ENCODE results near the gene ZMPSTE24.

ZMPSTE24 gene

DNA sequence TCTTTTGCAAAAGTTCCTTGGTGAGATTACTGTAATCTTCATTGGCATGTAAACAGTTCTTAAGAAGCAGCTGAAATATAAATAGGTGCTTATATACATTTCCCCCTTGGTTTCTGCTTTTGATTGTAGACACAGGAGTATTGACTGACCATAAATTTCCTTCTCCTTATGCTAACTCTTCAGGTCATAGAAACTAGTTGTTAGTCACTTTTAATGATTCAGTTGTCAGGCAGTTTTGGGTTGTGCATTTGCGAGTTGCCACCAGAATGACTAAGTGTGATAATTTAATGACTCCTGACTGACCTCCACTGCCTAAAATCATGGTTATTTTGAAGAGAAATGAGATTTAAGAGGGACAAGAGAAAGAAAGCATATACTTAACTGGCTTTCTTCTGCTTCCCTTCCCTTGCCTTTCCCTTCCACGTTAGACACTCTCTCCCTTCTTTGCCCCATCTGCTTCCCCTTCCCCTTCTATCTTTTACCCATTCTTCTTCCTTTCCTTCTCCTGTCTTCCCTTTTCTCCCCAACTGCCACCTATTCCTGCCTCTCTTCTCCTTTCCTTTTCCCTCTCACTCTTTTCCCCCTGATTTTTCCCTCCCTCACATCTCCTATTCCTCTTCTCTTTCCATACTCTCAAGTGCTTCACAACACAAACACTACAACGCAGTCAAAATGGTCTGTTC lies 12.3 kb downstream of the ZMPSTE24 start:
- H3K4me2 ChIP-seq (ENCODE audit: low read length): no peak overlapping the region
- no peaks in the 10 kb centered on the region for H3K79me2 ChIP-seq (ENCODE audit: control insufficient read depth, insufficient read depth, low read length, poor library complexity)
- H2BK5ac ChIP-seq (ENCODE audit: low read depth, low read length, poor library complexity): no peak overlapping the region
- no peak overlapping the region for H3K9ac ChIP-seq (ENCODE audit: low read length)
- H3K18ac ChIP-seq (ENCODE audit: low read length): no peak overlapping the region
- no CpG with 5 or more reads among the region's 3 CpGs for WGBS (ENCODE audit: extremely low coverage, insufficient coverage, insufficient read length)
- no peak overlapping the region for H3K4ac ChIP-seq (ENCODE audit: low read depth, low read length)
- DNase-seq: no peak
- H3K4me3 ChIP-seq (ENCODE audit: low read depth, low read length): no peak overlapping the region
- no peaks in the 10 kb centered on the region for H3K27me3 ChIP-seq (ENCODE audit: insufficient read depth, low read length)
- H3K79me1 ChIP-seq (ENCODE audit: low read length): no peaks in the 10 kb centered on the region
- no peaks in the 10 kb centered on the region for H3K9me3 ChIP-seq (ENCODE audit: insufficient read depth, low read depth, low read length)
- H4K12ac ChIP-seq (ENCODE audit: low read depth, low read length): no peak overlapping the region
- no peak overlapping the region for H2AK5ac ChIP-seq (ENCODE audit: low read length)
- H2BK120ac ChIP-seq (ENCODE audit: insufficient read depth, low read length, poor library complexity): no peak overlapping the region
- H3K36me3 ChIP-seq (ENCODE audit: control insufficient read depth in 1 of 2, insufficient read depth in 2 of 2, low read length in 2 of 2): peaks cover 19 to 28% of the 10 kb centered on the region in 2 experiments
- no peak overlapping the region for H3K14ac ChIP-seq (ENCODE audit: low read length)
- H3K4me1 ChIP-seq (ENCODE audit: control insufficient read depth in 1 of 2, insufficient read depth in 2 of 2, low read length in 2 of 2): no peaks in the 10 kb centered on the region
- no peak overlapping the region for H4K8ac ChIP-seq (ENCODE audit: low read depth, low read length)
- H4K91ac ChIP-seq (ENCODE audit: low read depth, low read length): no peak overlapping the region
- H3K27ac ChIP-seq (ENCODE audit: low read depth, low read length): no peak overlapping the region
- H2AFZ ChIP-seq (ENCODE audit: insufficient read depth, low read length, poor library complexity): no peak overlapping the region
- no peak overlapping the region for H3K23ac ChIP-seq (ENCODE audit: low read length)
- no peak overlapping the region for H2BK12ac ChIP-seq (ENCODE audit: low read length)

GRCh38 chr1:40272653-40273213 lies 14.7 kb downstream of the ZMPSTE24 start:
- Histone ChIP-seq H3K9me3 (ENCODE audit: insufficient read depth, low read depth, low read length) (no peaks in the 10 kb centered on the region), H4K91ac (ENCODE audit: low read depth, low read length) (no peak overlapping the region), H4K8ac (ENCODE audit: low read depth, low read length) (no peak overlapping the region), H4K12ac (ENCODE audit: low read depth, low read length) (no peak overlapping the region), H2AK5ac (ENCODE audit: low read length) (no peak overlapping the region), H3K27ac (ENCODE audit: low read depth, low read length) (no peak overlapping the region), H3K18ac (ENCODE audit: low read length) (no peak overlapping the region), H3K14ac (ENCODE audit: low read length) (no peak overlapping the region), H2BK120ac (ENCODE audit: insufficient read depth, low read length, poor library complexity) (no peak overlapping the region), H3K4me1 (ENCODE audit: control insufficient read depth in 1 of 2, insufficient read depth in 2 of 2, low read length in 2 of 2) (no peaks in the 10 kb centered on the region), H3K4me3 (ENCODE audit: low read depth, low read length) (no peak overlapping the region), H3K79me2 (ENCODE audit: control insufficient read depth, insufficient read depth, low read length, poor library complexity) (no peaks in the 10 kb centered on the region), H3K9ac (ENCODE audit: low read length) (no peak overlapping the region), H3K23ac (ENCODE audit: low read length) (no peak overlapping the region), H2BK12ac (ENCODE audit: low read length) (no peak overlapping the region), H2AFZ (ENCODE audit: insufficient read depth, low read length, poor library complexity) (no peak overlapping the region), H3K4me2 (ENCODE audit: low read length) (no peak overlapping the region), H3K36me3 (ENCODE audit: control insufficient read depth in 1 of 2, insufficient read depth in 2 of 2, low read length in 2 of 2) (peaks cover 15 to 24% of the 10 kb centered on the region in 2 experiments), H3K79me1 (ENCODE audit: low read length) (no peaks in the 10 kb centered on the region), H3K27me3 (ENCODE audit: insufficient read depth, low read length) (no peaks in the 10 kb centered on the region), H2BK5ac (ENCODE audit: low read depth, low read length, poor library complexity) (no peak overlapping the region), H3K4ac (ENCODE audit: low read depth, low read length) (no peak overlapping the region)
- DNase-seq: no peak
- WGBS (ENCODE audit: extremely low coverage, insufficient coverage, insufficient read length): no CpG with 5 or more reads among the region's 3 CpGs

DNA sequence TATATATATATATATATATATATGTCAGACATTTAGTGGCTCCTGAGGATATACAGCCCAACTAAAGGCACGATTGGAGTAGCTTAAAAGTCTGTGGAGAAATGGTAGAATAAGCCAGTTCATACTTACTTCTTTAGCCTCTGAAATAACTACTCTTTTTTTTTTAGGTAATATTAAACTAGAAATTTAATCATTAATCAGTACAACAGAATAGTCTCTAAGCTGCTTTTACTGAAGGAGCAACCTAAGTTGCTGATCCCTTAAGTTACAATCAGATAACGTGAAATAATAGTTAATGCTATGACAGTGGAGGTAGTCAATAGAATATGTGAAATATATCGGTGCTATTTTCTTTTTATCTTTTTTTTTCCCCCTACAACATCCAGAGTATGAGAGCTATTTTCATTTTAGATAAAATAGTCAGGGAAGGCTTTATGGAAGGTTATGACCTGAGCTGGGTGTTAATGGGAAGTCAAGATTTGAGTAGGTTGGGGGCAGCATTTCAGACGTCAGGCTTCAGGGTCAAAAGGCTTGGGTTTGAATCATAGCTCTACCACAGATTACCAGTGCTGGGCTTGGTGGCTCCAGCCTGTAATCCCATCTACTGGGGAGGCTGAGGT lies 15.6 kb downstream of the ZMPSTE24 start:
- no peaks in the 10 kb centered on the region for H3K79me2 ChIP-seq (ENCODE audit: control insufficient read depth, insufficient read depth, low read length, poor library complexity)
- H3K4me1 ChIP-seq (ENCODE audit: control insufficient read depth in 1 of 2, insufficient read depth in 2 of 2, low read length in 2 of 2): no peaks in the 10 kb centered on the region
- no peak overlapping the region for H2BK5ac ChIP-seq (ENCODE audit: low read depth, low read length, poor library complexity)
- H3K9ac ChIP-seq (ENCODE audit: low read length): no peak overlapping the region
- H3K4me3 ChIP-seq (ENCODE audit: low read depth, low read length): no peak overlapping the region
- H3K18ac ChIP-seq (ENCODE audit: low read length): no peak overlapping the region
- no peak overlapping the region for H4K8ac ChIP-seq (ENCODE audit: low read depth, low read length)
- no peak overlapping the region for H3K23ac ChIP-seq (ENCODE audit: low read length)
- H3K36me3 ChIP-seq (ENCODE audit: control insufficient read depth in 1 of 2, insufficient read depth in 2 of 2, low read length in 2 of 2): peaks cover 13 to 21% of the 10 kb centered on the region in 2 experiments
- no CpG with 5 or more reads among the region's 4 CpGs for WGBS (ENCODE audit: extremely low coverage, insufficient coverage, insufficient read length)
- no peak overlapping the region for H3K4me2 ChIP-seq (ENCODE audit: low read length)
- H2BK120ac ChIP-seq (ENCODE audit: insufficient read depth, low read length, poor library complexity): no peak overlapping the region
- no peaks in the 10 kb centered on the region for H3K27me3 ChIP-seq (ENCODE audit: insufficient read depth, low read length)
- H2BK12ac ChIP-seq (ENCODE audit: low read length): no peak overlapping the region
- H3K4ac ChIP-seq (ENCODE audit: low read depth, low read length): no peak overlapping the region
- H3K27ac ChIP-seq (ENCODE audit: low read depth, low read length): no peak overlapping the region
- no peak overlapping the region for H2AK5ac ChIP-seq (ENCODE audit: low read length)
- no peak for DNase-seq
- no peak overlapping the region for H2AFZ ChIP-seq (ENCODE audit: insufficient read depth, low read length, poor library complexity)
- no peak overlapping the region for H4K91ac ChIP-seq (ENCODE audit: low read depth, low read length)
- H3K14ac ChIP-seq (ENCODE audit: low read length): no peak overlapping the region
- no peaks in the 10 kb centered on the region for H3K9me3 ChIP-seq (ENCODE audit: insufficient read depth, low read depth, low read length)
- H3K79me1 ChIP-seq (ENCODE audit: low read length): no peaks in the 10 kb centered on the region
- H4K12ac ChIP-seq (ENCODE audit: low read depth, low read length): no peak overlapping the region

DNA sequence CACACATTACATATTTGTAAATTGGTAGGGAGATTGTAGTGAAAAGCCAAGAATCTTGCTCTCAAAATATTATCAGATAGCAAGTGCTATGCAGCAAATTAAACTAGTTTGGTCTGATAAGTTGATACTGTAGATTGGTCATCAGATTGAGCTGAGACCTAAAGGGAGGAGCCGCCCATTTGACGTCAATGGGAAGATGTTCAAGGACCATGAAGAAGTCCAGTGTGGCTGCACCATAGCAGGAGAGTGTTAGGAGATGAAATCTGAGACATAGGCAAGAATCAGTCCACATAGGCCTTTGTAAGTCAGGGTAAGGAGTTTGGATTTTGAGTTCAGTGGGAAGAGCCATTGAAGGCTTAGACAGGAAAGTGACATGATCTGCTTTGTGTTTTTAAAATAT lies 16.3 kb downstream of the ZMPSTE24 start:
- H3K79me2 ChIP-seq (ENCODE audit: control insufficient read depth, insufficient read depth, low read length, poor library complexity): no peaks in the 10 kb centered on the region
- H3K9ac ChIP-seq (ENCODE audit: low read length): no peak overlapping the region
- no peak overlapping the region for H2BK120ac ChIP-seq (ENCODE audit: insufficient read depth, low read length, poor library complexity)
- no peak overlapping the region for H2BK5ac ChIP-seq (ENCODE audit: low read depth, low read length, poor library complexity)
- no peak overlapping the region for H3K4me2 ChIP-seq (ENCODE audit: low read length)
- no peak overlapping the region for H3K18ac ChIP-seq (ENCODE audit: low read length)
- no peak for DNase-seq
- no peaks in the 10 kb centered on the region for H3K79me1 ChIP-seq (ENCODE audit: low read length)
- H3K4me3 ChIP-seq (ENCODE audit: low read depth, low read length): no peak overlapping the region
- H3K36me3 ChIP-seq (ENCODE audit: control insufficient read depth in 1 of 2, insufficient read depth in 2 of 2, low read length in 2 of 2): peaks cover 12 to 19% of the 10 kb centered on the region in 2 experiments
- H2AFZ ChIP-seq (ENCODE audit: insufficient read depth, low read length, poor library complexity): no peak overlapping the region
- H4K12ac ChIP-seq (ENCODE audit: low read depth, low read length): no peak overlapping the region
- H3K27me3 ChIP-seq (ENCODE audit: insufficient read depth, low read length): no peaks in the 10 kb centered on the region
- H2AK5ac ChIP-seq (ENCODE audit: low read length): no peak overlapping the region
- no peaks in the 10 kb centered on the region for H3K9me3 ChIP-seq (ENCODE audit: insufficient read depth, low read depth, low read length)
- H3K14ac ChIP-seq (ENCODE audit: low read length): no peak overlapping the region
- H4K91ac ChIP-seq (ENCODE audit: low read depth, low read length): no peak overlapping the region
- H3K4me1 ChIP-seq (ENCODE audit: control insufficient read depth in 1 of 2, insufficient read depth in 2 of 2, low read length in 2 of 2): no peaks in the 10 kb centered on the region
- no peak overlapping the region for H4K8ac ChIP-seq (ENCODE audit: low read depth, low read length)
- H3K23ac ChIP-seq (ENCODE audit: low read length): no peak overlapping the region
- H3K27ac ChIP-seq (ENCODE audit: low read depth, low read length): no peak overlapping the region
- no CpG with 5 or more reads among the region's 2 CpGs for WGBS (ENCODE audit: extremely low coverage, insufficient coverage, insufficient read length)
- no peak overlapping the region for H3K4ac ChIP-seq (ENCODE audit: low read depth, low read length)
- no peak overlapping the region for H2BK12ac ChIP-seq (ENCODE audit: low read length)
